ENCODE results near the gene GNAT2.

GRCh38 chr1:109567877-109568672, 51.3 kb downstream of the GNAT2 start:
- TF ChIP-seq, protein P1, sequence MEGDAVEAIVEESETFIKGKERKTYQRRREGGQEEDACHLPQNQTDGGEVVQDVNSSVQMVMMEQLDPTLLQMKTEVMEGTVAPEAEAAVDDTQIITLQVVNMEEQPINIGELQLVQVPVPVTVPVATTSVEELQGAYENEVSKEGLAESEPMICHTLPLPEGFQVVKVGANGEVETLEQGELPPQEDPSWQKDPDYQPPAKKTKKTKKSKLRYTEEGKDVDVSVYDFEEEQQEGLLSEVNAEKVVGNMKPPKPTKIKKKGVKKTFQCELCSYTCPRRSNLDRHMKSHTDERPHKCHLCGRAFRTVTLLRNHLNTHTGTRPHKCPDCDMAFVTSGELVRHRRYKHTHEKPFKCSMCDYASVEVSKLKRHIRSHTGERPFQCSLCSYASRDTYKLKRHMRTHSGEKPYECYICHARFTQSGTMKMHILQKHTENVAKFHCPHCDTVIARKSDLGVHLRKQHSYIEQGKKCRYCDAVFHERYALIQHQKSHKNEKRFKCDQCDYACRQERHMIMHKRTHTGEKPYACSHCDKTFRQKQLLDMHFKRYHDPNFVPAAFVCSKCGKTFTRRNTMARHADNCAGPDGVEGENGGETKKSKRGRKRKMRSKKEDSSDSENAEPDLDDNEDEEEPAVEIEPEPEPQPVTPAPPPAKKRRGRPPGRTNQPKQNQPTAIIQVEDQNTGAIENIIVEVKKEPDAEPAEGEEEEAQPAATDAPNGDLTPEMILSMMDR (conservative IDR thresholded peaks at IDR 0.05) = no peak
- TF ChIP-seq EZH2 (IDR thresholded peaks at IDR 0.05; ENCODE audit: low read depth) = no peak

Measured in PC-9 (cell line).